ENCODE measurements around the gene QSOX2. TPM values are rescaled to one million over a fixed set of nuclear protein-coding genes. Genes with fewer than 3 reads are reported as not detected.

The QSOX2 gene
- total and polyA plus RNA-seq, 2 experiments from 2014 or later: 9.2 to 29.2 TPM

DNA sequence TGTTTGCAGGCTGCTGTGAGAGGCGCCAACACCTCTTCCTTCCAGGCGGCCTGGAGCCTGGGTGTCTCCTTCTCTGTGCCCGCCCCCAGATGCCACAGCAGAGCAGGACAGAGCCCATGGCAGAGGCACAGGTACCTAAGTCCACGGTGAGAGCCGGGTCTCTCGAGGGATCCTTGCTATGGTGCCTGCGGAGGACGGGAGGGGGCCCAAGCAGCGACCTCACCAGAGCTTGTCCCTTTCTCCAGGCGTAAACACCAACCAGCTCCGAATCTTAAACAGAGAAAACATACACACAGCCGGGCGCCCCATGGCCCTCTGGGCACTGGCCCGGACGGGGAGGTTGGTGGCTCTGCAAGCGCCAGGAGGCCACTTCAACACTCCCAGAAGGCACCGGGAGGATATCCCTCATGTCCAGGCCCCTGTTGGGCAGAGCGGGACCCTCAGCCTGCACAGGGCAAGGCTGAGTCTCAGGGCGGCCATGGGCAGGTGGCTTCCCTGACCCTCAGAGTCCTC, 46.5 kb upstream of the QSOX2 start (continued):
- TF ChIP-seq EZH2phosphoT487 (IDR thresholded peaks at IDR 0.05; ENCODE audit: unreplicated experiment): no peak
- no peak for TF ChIP-seq CREB1 (CRISPR knock-in tag; IDR thresholded peaks at IDR 0.05; ENCODE audit: low read depth)
- TF ChIP-seq, protein P1, sequence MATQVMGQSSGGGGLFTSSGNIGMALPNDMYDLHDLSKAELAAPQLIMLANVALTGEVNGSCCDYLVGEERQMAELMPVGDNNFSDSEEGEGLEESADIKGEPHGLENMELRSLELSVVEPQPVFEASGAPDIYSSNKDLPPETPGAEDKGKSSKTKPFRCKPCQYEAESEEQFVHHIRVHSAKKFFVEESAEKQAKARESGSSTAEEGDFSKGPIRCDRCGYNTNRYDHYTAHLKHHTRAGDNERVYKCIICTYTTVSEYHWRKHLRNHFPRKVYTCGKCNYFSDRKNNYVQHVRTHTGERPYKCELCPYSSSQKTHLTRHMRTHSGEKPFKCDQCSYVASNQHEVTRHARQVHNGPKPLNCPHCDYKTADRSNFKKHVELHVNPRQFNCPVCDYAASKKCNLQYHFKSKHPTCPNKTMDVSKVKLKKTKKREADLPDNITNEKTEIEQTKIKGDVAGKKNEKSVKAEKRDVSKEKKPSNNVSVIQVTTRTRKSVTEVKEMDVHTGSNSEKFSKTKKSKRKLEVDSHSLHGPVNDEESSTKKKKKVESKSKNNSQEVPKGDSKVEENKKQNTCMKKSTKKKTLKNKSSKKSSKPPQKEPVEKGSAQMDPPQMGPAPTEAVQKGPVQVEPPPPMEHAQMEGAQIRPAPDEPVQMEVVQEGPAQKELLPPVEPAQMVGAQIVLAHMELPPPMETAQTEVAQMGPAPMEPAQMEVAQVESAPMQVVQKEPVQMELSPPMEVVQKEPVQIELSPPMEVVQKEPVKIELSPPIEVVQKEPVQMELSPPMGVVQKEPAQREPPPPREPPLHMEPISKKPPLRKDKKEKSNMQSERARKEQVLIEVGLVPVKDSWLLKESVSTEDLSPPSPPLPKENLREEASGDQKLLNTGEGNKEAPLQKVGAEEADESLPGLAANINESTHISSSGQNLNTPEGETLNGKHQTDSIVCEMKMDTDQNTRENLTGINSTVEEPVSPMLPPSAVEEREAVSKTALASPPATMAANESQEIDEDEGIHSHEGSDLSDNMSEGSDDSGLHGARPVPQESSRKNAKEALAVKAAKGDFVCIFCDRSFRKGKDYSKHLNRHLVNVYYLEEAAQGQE (IDR thresholded peaks at IDR 0.05; ENCODE audit: unreplicated experiment): no peak
- no peak for TF ChIP-seq NANOG (IDR thresholded peaks at IDR 0.05; ENCODE audit: borderline replicate concordance)
- TF ChIP-seq EZH2 (IDR thresholded peaks at IDR 0.05; ENCODE audit: low read depth, unreplicated experiment): no peak
- TF ChIP-seq ZNF114 (CRISPR knock-in tag; IDR thresholded peaks at IDR 0.05): no peak
- no peak for TF ChIP-seq STAT1 (IDR thresholded peaks at IDR 0.05; ENCODE audit: unreplicated experiment)

DNA sequence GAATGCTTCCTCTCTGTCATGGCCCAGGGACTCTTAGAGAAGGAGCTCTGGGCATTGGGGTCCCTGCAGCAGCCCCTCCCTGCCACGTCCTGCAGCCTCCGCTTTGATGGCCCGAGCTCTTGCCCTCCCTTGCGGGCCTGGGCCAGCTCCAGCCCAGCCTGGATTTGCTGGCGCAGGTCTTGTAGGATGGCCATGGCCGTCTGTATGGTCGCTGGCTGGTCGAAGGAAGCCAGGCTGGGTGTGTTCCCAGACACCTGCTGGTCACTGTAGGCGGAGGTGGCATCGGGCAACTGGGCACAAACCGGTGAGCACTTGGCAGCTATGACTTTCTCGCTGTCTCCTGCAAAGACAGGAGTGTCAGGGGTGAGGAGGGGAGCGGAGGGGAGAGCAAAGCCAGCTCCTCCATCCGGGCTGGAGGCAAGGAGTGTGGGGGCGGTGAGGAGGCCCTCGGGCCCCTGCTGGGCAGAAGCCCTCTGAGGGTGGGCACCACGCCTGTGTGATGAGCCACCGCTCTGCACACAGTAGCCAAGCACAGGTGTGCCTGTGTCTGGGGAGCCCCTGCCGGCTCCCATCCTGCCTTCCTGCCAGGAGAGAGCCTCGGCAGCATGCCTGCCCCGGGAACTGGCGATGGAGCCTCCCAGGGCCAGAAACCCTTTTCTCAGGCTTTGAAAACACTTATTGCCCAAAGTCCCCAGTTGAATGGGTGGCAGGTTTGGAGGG, 45.9 kb upstream of the QSOX2 start:
- Histone ChIP-seq H3K27me3 (ENCODE audit: insufficient read depth) (no peaks in the 10 kb centered on the region), H3K4me2 (no peak overlapping the region), H2AFZ (no peak overlapping the region), H3K79me2 (replicated peaks; ENCODE audit: insufficient read depth) (no peaks in the 10 kb centered on the region), H3K36me3 (ENCODE audit: insufficient read depth) (no peaks in the 10 kb centered on the region), H3K4me3 (no peak overlapping the region), H3K4me1 (ENCODE audit: insufficient read depth) (no peaks in the 10 kb centered on the region), H3K27ac (ENCODE audit: low read depth) (no peak overlapping the region), H4K20me1 (replicated peaks; ENCODE audit: insufficient read depth) (no peaks in the 10 kb centered on the region), H3K9me2 (ENCODE audit: insufficient read depth) (no peaks in the 10 kb centered on the region), H3F3A (replicated peaks; ENCODE audit: low read depth) (peaks cover 11% of the 10 kb centered on the region; the same call in 1 of the 2 replicates)
- Mint-ChIP-seq H3K9me3 (no peaks in the 10 kb centered on the region), H3K36me3 (ENCODE audit: low read depth) (no peaks in the 10 kb centered on the region), H3K27ac (no peak overlapping the region), H3K27me3 (ENCODE audit: insufficient read depth, low read depth, poor library complexity) (peaks cover 3% of the 10 kb centered on the region), H3K4me1 (no peaks in the 10 kb centered on the region), H3K4me3 (no peak overlapping the region)
- ATAC-seq: no peak
- no peak for DNase-seq (ENCODE audit: low spot score)
- TF ChIP-seq, protein P2, sequence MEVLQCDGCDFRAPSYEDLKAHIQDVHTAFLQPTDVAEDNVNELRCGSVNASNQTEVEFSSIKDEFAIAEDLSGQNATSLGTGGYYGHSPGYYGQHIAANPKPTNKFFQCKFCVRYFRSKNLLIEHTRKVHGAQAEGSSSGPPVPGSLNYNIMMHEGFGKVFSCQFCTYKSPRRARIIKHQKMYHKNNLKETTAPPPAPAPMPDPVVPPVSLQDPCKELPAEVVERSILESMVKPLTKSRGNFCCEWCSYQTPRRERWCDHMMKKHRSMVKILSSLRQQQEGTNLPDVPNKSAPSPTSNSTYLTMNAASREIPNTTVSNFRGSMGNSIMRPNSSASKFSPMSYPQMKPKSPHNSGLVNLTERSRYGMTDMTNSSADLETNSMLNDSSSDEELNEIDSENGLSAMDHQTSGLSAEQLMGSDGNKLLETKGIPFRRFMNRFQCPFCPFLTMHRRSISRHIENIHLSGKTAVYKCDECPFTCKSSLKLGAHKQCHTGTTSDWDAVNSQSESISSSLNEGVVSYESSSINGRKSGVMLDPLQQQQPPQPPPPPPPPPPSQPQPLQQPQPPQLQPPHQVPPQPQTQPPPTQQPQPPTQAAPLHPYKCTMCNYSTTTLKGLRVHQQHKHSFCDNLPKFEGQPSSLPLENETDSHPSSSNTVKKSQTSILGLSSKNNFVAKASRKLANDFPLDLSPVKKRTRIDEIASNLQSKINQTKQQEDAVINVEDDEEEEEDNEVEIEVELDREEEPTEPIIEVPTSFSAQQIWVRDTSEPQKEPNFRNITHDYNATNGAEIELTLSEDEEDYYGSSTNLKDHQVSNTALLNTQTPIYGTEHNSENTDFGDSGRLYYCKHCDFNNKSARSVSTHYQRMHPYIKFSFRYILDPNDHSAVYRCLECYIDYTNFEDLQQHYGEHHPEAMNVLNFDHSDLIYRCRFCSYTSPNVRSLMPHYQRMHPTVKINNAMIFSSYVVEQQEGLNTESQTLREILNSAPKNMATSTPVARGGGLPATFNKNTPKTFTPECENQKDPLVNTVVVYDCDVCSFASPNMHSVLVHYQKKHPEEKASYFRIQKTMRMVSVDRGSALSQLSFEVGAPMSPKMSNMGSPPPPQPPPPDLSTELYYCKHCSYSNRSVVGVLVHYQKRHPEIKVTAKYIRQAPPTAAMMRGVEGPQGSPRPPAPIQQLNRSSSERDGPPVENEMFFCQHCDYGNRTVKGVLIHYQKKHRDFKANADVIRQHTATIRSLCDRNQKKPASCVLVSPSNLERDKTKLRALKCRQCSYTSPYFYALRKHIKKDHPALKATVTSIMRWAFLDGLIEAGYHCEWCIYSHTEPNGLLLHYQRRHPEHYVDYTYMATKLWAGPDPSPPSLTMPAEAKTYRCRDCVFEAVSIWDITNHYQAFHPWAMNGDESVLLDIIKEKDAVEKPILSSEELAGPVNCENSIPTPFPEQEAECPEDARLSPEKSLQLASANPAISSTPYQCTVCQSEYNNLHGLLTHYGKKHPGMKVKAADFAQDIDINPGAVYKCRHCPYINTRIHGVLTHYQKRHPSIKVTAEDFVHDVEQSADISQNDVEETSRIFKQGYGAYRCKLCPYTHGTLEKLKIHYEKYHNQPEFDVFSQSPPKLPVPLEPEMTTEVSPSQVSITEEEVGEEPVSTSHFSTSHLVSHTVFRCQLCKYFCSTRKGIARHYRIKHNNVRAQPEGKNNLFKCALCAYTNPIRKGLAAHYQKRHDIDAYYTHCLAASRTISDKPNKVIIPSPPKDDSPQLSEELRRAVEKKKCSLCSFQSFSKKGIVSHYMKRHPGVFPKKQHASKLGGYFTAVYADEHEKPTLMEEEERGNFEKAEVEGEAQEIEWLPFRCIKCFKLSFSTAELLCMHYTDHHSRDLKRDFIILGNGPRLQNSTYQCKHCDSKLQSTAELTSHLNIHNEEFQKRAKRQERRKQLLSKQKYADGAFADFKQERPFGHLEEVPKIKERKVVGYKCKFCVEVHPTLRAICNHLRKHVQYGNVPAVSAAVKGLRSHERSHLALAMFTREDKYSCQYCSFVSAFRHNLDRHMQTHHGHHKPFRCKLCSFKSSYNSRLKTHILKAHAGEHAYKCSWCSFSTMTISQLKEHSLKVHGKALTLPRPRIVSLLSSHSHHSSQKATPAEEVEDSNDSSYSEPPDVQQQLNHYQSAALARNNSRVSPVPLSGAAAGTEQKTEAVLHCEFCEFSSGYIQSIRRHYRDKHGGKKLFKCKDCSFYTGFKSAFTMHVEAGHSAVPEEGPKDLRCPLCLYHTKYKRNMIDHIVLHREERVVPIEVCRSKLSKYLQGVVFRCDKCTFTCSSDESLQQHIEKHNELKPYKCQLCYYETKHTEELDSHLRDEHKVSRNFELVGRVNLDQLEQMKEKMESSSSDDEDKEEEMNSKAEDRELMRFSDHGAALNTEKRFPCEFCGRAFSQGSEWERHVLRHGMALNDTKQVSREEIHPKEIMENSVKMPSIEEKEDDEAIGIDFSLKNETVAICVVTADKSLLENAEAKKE (CRISPR knock-in tag; IDR thresholded peaks at IDR 0.05): no peak
- TF ChIP-seq EZH2phosphoT487 (IDR thresholded peaks at IDR 0.05; ENCODE audit: unreplicated experiment): no peak
